GM23248 (cell line): ENCODE measurements around the gene GGCT.
"Not testable (repeated sequence)": the region's sequence is repeated elsewhere in the genome, so short reads cannot be mapped to it uniquely, and the experiment has no call there.

Experiments
- EZH2 ChIP-seq: fragments of 200-600 bp; sonication (generic); IDR thresholded peaks from 2 replicates; pipeline ENCODE4 v1.6.1; 2018; ENCODE audit warnings: antibody characterized with exemption, mild to moderate bottlenecking; ENCODE audit not compliant: insufficient read depth, poor library complexity, severe bottlenecking
- EZH2phosphoT487 ChIP-seq: fragments of 200-600 bp; sonication (generic); IDR thresholded peaks from 2 replicates; pipeline ENCODE4 v1.6.1; 2018; ENCODE audit warnings: antibody characterized with exemption, moderate library complexity, mild to moderate bottlenecking, low read depth; ENCODE audit not compliant: insufficient read depth

GRCh38 chr7:30527297-30527696 is 22.7 kb upstream of the GGCT start:
- not testable (repeated sequence) for TF ChIP-seq EZH2phosphoT487, EZH2
